Measurements from ENCODE around the gene MSH6. TPM values are rescaled to one million over a fixed set of nuclear protein-coding genes. Genes with fewer than 3 reads are reported as not detected.

Gene MSH6
- total RNA-seq, 1 experiment from 2014 or later = 88.1 TPM

DNA sequence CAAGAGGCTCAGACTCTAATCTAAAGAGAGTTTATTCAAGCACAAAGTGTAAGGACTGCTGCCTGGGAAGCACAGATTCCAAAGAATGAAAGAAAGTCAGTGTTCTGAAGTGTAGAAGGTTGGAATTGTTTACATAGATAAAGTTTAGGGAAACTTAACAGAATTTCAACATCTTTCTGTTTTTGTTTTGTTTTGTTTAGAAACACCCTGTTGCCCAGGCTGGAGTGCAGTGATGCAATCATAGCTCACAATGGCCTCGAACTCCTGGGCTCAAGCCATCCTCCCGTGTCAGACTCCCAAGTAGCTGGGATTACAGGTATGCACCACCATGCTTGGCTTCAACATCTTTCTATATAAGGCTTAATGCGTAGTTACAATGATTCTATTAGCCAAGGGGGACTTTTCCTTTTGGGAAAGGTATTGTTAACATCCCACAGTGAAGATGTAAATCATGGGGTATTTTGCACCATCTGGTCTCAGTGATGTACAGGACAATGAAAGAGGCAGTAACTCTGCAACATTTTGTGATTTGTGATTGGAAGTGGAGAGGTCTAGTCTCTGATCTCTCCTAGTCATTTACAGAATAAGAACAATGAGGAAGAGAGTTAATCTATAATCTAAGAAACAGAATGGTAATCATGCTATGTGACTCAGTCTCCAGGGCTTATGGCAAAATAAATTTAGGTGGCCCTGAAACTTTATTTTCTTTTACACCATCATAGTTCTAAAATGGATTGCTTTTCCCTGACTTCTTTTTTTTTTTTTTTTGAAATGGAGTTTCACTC, 45.6 kb upstream of the MSH6 start:
- CTCF ChIA-PET = interaction anchor here (0.6 kb wide), 1 partner anchor 15 kb away, joined by 4 read pairs; no protein-coding TSS in a partner anchor
- no peaks in the 10 kb centered on the region for H3K36me3 Mint-ChIP-seq (ENCODE audit: insufficient read depth, unreplicated experiment)
- DNase-seq = no peak
- intact Hi-C loops (cut with micrococcal nuclease; ENCODE audit: unreplicated experiment) = no loop called here
- H3K4me1 Mint-ChIP-seq (ENCODE audit: low read depth, unreplicated experiment) = no peaks in the 10 kb centered on the region
- H3K4me3 Mint-ChIP-seq (ENCODE audit: low read depth, unreplicated experiment) = no peak overlapping the region
- peaks cover 29% of the 10 kb centered on the region for H3K27me3 Mint-ChIP-seq (ENCODE audit: unreplicated experiment)
- TF ChIP-seq, protein P1, sequence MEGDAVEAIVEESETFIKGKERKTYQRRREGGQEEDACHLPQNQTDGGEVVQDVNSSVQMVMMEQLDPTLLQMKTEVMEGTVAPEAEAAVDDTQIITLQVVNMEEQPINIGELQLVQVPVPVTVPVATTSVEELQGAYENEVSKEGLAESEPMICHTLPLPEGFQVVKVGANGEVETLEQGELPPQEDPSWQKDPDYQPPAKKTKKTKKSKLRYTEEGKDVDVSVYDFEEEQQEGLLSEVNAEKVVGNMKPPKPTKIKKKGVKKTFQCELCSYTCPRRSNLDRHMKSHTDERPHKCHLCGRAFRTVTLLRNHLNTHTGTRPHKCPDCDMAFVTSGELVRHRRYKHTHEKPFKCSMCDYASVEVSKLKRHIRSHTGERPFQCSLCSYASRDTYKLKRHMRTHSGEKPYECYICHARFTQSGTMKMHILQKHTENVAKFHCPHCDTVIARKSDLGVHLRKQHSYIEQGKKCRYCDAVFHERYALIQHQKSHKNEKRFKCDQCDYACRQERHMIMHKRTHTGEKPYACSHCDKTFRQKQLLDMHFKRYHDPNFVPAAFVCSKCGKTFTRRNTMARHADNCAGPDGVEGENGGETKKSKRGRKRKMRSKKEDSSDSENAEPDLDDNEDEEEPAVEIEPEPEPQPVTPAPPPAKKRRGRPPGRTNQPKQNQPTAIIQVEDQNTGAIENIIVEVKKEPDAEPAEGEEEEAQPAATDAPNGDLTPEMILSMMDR (IDR thresholded peaks at IDR 0.05; ENCODE audit: unreplicated experiment) = no peak
- no TSS peak for BruUV-seq (replicated peaks)
- no peaks in the 10 kb centered on the region for H3K9me3 Mint-ChIP-seq (ENCODE audit: low read depth, unreplicated experiment)
- no peak overlapping the region for H3K27ac Mint-ChIP-seq (ENCODE audit: unreplicated experiment)

DNA sequence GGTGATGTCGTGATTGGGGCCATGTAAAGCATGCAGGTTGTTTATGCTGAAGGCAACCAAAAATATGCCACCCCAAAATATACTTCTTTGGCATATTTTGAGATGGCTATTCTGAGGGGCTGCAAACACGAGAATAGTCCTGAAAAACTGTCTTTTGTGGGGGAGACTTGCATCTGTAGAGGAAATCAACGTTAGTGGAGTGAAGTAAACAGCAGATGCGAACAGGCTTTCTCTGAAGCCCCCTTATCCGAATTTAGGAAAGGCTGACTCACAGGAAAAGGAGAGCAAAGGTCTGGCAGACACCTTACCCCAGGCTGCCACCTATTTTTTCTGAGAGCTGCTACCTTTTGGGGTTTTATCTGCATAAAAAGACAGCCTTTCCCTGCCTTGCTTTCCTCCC, 44.6 kb upstream of the MSH6 start:
- intact Hi-C loops (cut with micrococcal nuclease; ENCODE audit: unreplicated experiment) = no loop called here
- H3K27me3 Mint-ChIP-seq (ENCODE audit: unreplicated experiment) = peaks cover 36% of the 10 kb centered on the region
- no peaks in the 10 kb centered on the region for H3K36me3 Mint-ChIP-seq (ENCODE audit: insufficient read depth, unreplicated experiment)
- H3K4me1 Mint-ChIP-seq (ENCODE audit: low read depth, unreplicated experiment) = no peaks in the 10 kb centered on the region
- H3K4me3 Mint-ChIP-seq (ENCODE audit: low read depth, unreplicated experiment) = no peak overlapping the region
- TF ChIP-seq, protein P1 (IDR thresholded peaks at IDR 0.05; ENCODE audit: unreplicated experiment) = no peak
- CTCF ChIA-PET = interaction anchor here (0.6 kb wide), 2 partner anchors 16 to 44 kb away, joined by 3 to 4 read pairs; no protein-coding TSS in a partner anchor
- DNase-seq = no peak
- BruUV-seq (replicated peaks) = no TSS peak
- no peak overlapping the region for H3K27ac Mint-ChIP-seq (ENCODE audit: unreplicated experiment)
- no peaks in the 10 kb centered on the region for H3K9me3 Mint-ChIP-seq (ENCODE audit: low read depth, unreplicated experiment)

DNA sequence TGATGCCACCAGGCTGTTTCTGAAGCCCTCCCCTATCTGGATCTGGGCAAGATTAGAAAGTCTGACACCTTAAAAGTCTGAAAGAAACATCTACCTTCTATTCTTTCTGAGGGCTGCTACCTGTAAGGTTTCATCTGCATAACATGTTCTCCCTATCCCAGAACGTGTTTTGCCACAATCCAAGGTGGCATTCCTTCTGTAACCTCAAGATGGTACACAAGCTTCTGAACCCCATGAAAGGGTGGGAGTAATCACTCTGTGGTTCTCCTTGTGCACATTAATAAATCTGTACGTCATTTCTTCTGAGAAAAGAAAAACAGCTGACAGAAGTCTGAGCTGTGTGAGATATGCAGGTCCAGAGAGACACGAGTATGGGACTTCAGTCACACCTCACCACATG, 41.8 kb upstream of the MSH6 start:
- H3K4me3 Mint-ChIP-seq (ENCODE audit: low read depth, unreplicated experiment) = no peak overlapping the region
- H3K27me3 Mint-ChIP-seq (ENCODE audit: unreplicated experiment) = peaks cover 42% of the 10 kb centered on the region
- no peak overlapping the region for H3K27ac Mint-ChIP-seq (ENCODE audit: unreplicated experiment)
- intact Hi-C loops (cut with micrococcal nuclease; ENCODE audit: unreplicated experiment) = no loop called here
- H3K36me3 Mint-ChIP-seq (ENCODE audit: insufficient read depth, unreplicated experiment) = no peaks in the 10 kb centered on the region
- BruUV-seq (replicated peaks) = no TSS peak
- no peak for DNase-seq
- H3K4me1 Mint-ChIP-seq (ENCODE audit: low read depth, unreplicated experiment) = no peaks in the 10 kb centered on the region
- TF ChIP-seq, protein P1 (IDR thresholded peaks at IDR 0.05; ENCODE audit: unreplicated experiment) = no peak
- CTCF ChIA-PET = no interaction called here
- H3K9me3 Mint-ChIP-seq (ENCODE audit: low read depth, unreplicated experiment) = no peaks in the 10 kb centered on the region

DNA sequence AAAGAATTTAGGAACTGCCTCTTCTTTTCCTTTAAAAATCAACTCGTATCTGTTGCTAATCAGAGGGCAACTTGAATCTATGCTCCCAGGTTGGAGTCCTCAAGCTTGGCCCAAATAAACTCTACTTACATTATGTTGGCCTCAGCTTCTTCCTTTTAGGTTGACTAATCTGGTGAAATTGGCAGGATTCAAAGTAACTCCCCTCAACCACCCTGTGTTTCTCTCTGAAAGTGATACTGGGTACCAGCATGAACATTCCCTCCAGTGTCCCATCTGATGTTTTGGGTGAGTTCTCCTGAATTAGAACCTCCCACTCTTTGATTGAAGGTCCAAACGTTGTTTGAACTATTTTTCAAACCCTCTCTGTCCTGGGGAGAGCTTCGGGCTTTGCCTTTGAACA, 41.3 kb upstream of the MSH6 start:
- Mint-ChIP-seq H3K4me3 (ENCODE audit: low read depth, unreplicated experiment) (no peak overlapping the region), H3K27ac (ENCODE audit: unreplicated experiment) (no peak overlapping the region), H3K4me1 (ENCODE audit: low read depth, unreplicated experiment) (no peaks in the 10 kb centered on the region), H3K27me3 (ENCODE audit: unreplicated experiment) (peaks cover 42% of the 10 kb centered on the region), H3K36me3 (ENCODE audit: insufficient read depth, unreplicated experiment) (no peaks in the 10 kb centered on the region), H3K9me3 (ENCODE audit: low read depth, unreplicated experiment) (no peaks in the 10 kb centered on the region)
- intact Hi-C loops (cut with micrococcal nuclease; ENCODE audit: unreplicated experiment) = no loop called here
- DNase-seq = no peak
- CTCF ChIA-PET = no interaction called here
- TF ChIP-seq, protein P1 (IDR thresholded peaks at IDR 0.05; ENCODE audit: unreplicated experiment) = no peak
- no TSS peak for BruUV-seq (replicated peaks)

Measured in Calu3 (cell line).